ENCODE data around the gene SIGMAR1.

DNA sequence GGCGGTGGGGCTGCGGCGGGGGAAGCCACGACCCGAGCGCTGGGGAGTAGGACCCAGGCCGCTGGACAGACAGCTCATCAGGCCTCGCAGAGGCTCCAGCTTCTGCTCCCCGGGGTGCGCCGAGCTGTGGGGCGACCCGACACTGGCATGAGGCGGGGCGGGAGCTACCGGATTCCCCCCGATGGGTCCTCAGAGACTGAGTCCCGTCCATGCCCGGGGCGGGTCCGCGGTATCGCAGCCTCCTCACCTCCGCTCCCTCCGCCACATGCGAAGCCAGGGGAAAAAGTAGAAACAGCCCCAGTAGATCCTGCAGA is 27.4 kb upstream of the SIGMAR1 start:
- TF ChIP-seq TAF1 (IDR thresholded peaks at IDR 0.05; ENCODE audit: low read depth, low read length), result no peak
- TF ChIP-seq POLR2A (IDR thresholded peaks at IDR 0.05; ENCODE audit: low read depth, low read length), result no peak
- TF ChIP-seq POLR2AphosphoS5 (IDR thresholded peaks at IDR 0.05; ENCODE audit: low read depth, low read length), result no peak
